Keratinocyte (primary cell): ENCODE results near the gene PCDHA12. TPM values are rescaled to one million over a fixed set of nuclear protein-coding genes. Genes with fewer than 3 reads are reported as not detected.

Source experiments
- DNase-seq: peaks from one replicate; pipeline ENCODE4 v3.0.0-alpha.2; 2011; ENCODE audit warnings: low read depth, missing footprints, low spot score
- FAIRE-seq: peaks from 2 replicates; lab custom pipeline; 2011; peaks lifted over from hg19 to GRCh38; lab: Jason Lieb, UNC
- H2AFZ ChIP-seq: 2 replicates; pipeline ENCODE4 v1.6.0; 2012; ENCODE audit warnings: low read length, control low read depth, inconsistent platforms; ENCODE audit not compliant: control insufficient read depth
- H3K27ac ChIP-seq: 2 replicates; pipeline ENCODE4 v1.5.1; 2011; ENCODE audit warnings: low read length; ENCODE audit not compliant: control insufficient read depth, insufficient read depth
- H3K27me3 ChIP-seq: 3 replicates; pipeline ENCODE4 v1.6.0; 2011; ENCODE audit warnings: low read length; ENCODE audit not compliant: control insufficient read depth, insufficient read depth; ENCODE audit errors: extremely low read depth
- H3K36me3 ChIP-seq, 2 experiments: 2 replicates in 1 of 2; 3 replicates in 1 of 2; pipeline ENCODE4 v1.5.1; 2011; ENCODE audit warnings: low read length in 2 of 2, mild to moderate bottlenecking in 1 of 2; ENCODE audit not compliant: control insufficient read depth in 2 of 2, insufficient read depth in 2 of 2; ENCODE audit errors: extremely low read depth in 1 of 2
- H3K4me1 ChIP-seq: 3 replicates; pipeline ENCODE4 v1.5.1; 2011; ENCODE audit warnings: low read length; ENCODE audit not compliant: control insufficient read depth, insufficient read depth; ENCODE audit errors: extremely low read depth
- H3K4me2 ChIP-seq: 3 replicates; pipeline ENCODE4 v1.6.0; 2011; ENCODE audit warnings: low read depth, low read length; ENCODE audit not compliant: control insufficient read depth, insufficient read depth; ENCODE audit errors: extremely low read depth
- H3K4me3 ChIP-seq, 3 experiments: fragments of 200-600 bp in 1 of 3; sonication (generic) in 1 of 3; 2 replicates in 2 of 3; 3 replicates in 1 of 3; pipeline ENCODE4 v1.5.1; 2011 to 2016; ENCODE audit warnings: low read length in 3 of 3, mild to moderate bottlenecking in 3 of 3, control low read depth in 2 of 3, inconsistent platforms in 1 of 3, low read depth in 1 of 3, mixed read lengths in 1 of 3, mixed run types in 1 of 3, moderate library complexity in 1 of 3; ENCODE audit not compliant: control insufficient read depth in 2 of 3, insufficient read depth in 2 of 3; ENCODE audit errors: extremely low read depth in 1 of 3
- H3K79me2 ChIP-seq: 2 replicates; pipeline ENCODE4 v1.6.0; 2012; ENCODE audit warnings: low read length; ENCODE audit not compliant: control insufficient read depth, insufficient read depth
- H3K9ac ChIP-seq: 3 replicates; pipeline ENCODE4 v1.6.0; 2011; ENCODE audit warnings: low read length; ENCODE audit not compliant: control insufficient read depth, insufficient read depth; ENCODE audit errors: extremely low read depth
- H3K9me1 ChIP-seq: 3 replicates; pipeline ENCODE4 v1.6.0; 2011; ENCODE audit warnings: low read length; ENCODE audit not compliant: control insufficient read depth, insufficient read depth; ENCODE audit errors: extremely low read depth
- H3K9me3 ChIP-seq: 2 replicates; pipeline ENCODE4 v1.5.1; 2012; ENCODE audit warnings: low read depth, low read length; ENCODE audit not compliant: control insufficient read depth
- H4K20me1 ChIP-seq: 3 replicates; pipeline ENCODE4 v1.6.0; 2011; ENCODE audit warnings: low read length; ENCODE audit not compliant: control insufficient read depth, insufficient read depth; ENCODE audit errors: extremely low read depth
- CTCF ChIP-seq, 3 experiments: IDR thresholded peaks in 1 of 3; conservative IDR thresholded peaks in 1 of 3; optimal IDR thresholded peaks in 1 of 3; 2 replicates in 2 of 3; 3 replicates in 1 of 3; pipeline versions ENCODE3 to v1.5.1; 2011; ENCODE audit warnings: low read length in 3 of 3, mild to moderate bottlenecking in 3 of 3, moderate library complexity in 2 of 3, control low read depth in 1 of 3, inconsistent platforms in 1 of 3; ENCODE audit not compliant: insufficient read depth in 2 of 3; ENCODE audit errors: extremely low read depth in 1 of 3
- EZH2 ChIP-seq: IDR thresholded peaks from one replicate; pipeline ENCODE4 v1.6.1; 2012; ENCODE audit warnings: inconsistent platforms, mild to moderate bottlenecking, low read length, moderate library complexity
- dilution Hi-C: fragments of 300-500 bp; cut with MboI; formaldehyde crosslinking; loops from one replicate; pipeline ENCODE4 v1.7.0; 2020; ENCODE audit warnings: low sequenced_read_pairs; ENCODE audit not compliant: extremely low pct_ligation_motif_present
- polyA plus RNA-seq, 5 experiments: library from polyadenylated mRNA; depleted of rRNA in 3 of 5; stranded (reverse) in 3 of 5; stranded (forward) in 1 of 5; unstranded in 1 of 5; fragments of >200 nt; gene quantifications; 1 replicate in 1 of 5; 2 replicates in 3 of 5; 3 replicates in 1 of 5; pipeline versions ENCODE4 v1.2.1 to v1.2.3, GENCODE V29; 2011 to 2012; ENCODE audit warnings: missing spikeins in 2 of 5, low read depth in 1 of 5, low replicate concordance in 1 of 5

The PCDHA12 gene
- polyA plus RNA-seq, 1 donor (not counting 4 experiments of a cell fraction or from before 2014, with no cell fraction given), result 0.04 TPM

- H3K4me2 ChIP-seq, result no peak within 1 kb of the TSS
- no peaks in the 10 kb centered on the region for H3K4me1 ChIP-seq
- no peak for TF ChIP-seq EZH2
- no peak for TF ChIP-seq CTCF (optimal IDR thresholded peaks at IDR 0.05 in 1 of 3, IDR thresholded peaks at IDR 0.05 in 1 of 3, conservative IDR thresholded peaks at IDR 0.05 in 1 of 3; ENCODE audit: extremely low read depth in 1 of 3, insufficient read depth in 2 of 3, low read length in 3 of 3)
- H3K36me3 ChIP-seq, result no peaks in the 10 kb centered on the region
- H3K27ac ChIP-seq, result no peak within 1 kb of the TSS
- H2AFZ ChIP-seq, result no peak within 1 kb of the TSS
- dilution Hi-C loops, result no loop called here
- no peaks in the 10 kb centered on the region for H4K20me1 ChIP-seq
- H3K9me1 ChIP-seq, result no peaks in the 10 kb centered on the region
- DNase-seq (no peak), FAIRE-seq (no peak)
- H3K4me3 ChIP-seq, result no peak within 1 kb of the TSS
- peaks cover 12% of the 10 kb centered on the region for H3K9me3 ChIP-seq
- no peaks in the 10 kb centered on the region for H3K27me3 ChIP-seq
- no peaks in the 10 kb centered on the region for H3K79me2 ChIP-seq
- H3K9ac ChIP-seq, result no peak within 1 kb of the TSS
Observed at GRCh38 chr5:140855772-140856674, 19.1 kb upstream of the PCDHA12 start, which contains the start of gene PCDHA10. Gene PCDHA10, plus strand, starts transcription at chr5:140855897. Its CDS starts 152 bp downstream, at chr5:140856049.

- no peak overlapping the region for H3K27ac ChIP-seq
- no peak overlapping the region for H3K4me2 ChIP-seq
- FAIRE-seq (no peak), DNase-seq (no peak)
- no peaks in the 10 kb centered on the region for H3K27me3 ChIP-seq
- H3K36me3 ChIP-seq, result no peaks in the 10 kb centered on the region
- dilution Hi-C loops, result no loop called here
- no peaks in the 10 kb centered on the region for H3K79me2 ChIP-seq
- no peaks in the 10 kb centered on the region for H3K9me1 ChIP-seq
- H3K4me1 ChIP-seq, result no peaks in the 10 kb centered on the region
- no peak overlapping the region for H3K9ac ChIP-seq
- H2AFZ ChIP-seq, result no peak overlapping the region
- no peak for TF ChIP-seq EZH2
- no peak for TF ChIP-seq CTCF (optimal IDR thresholded peaks at IDR 0.05 in 1 of 3, IDR thresholded peaks at IDR 0.05 in 1 of 3, conservative IDR thresholded peaks at IDR 0.05 in 1 of 3; ENCODE audit: extremely low read depth in 1 of 3, insufficient read depth in 2 of 3, low read length in 3 of 3)
- H3K9me3 ChIP-seq, result peaks cover 12% of the 10 kb centered on the region
- no peaks in the 10 kb centered on the region for H4K20me1 ChIP-seq
- H3K4me3 ChIP-seq, result no peak overlapping the region
Observed at GRCh38 chr5:140857177-140857986, 17.7 kb upstream of the PCDHA12 start.
